Posterior cingulate gyrus (tissue), 11 donors: ENCODE measurements around the gene ELOVL6.
"Not testable (repeated sequence)": the region's sequence is repeated elsewhere in the genome, so short reads cannot be mapped to it uniquely, and the experiment has no call there.

Experiments
- DNase-seq, 10 donors: peaks; one replicate each; pipeline versions ENCODE4 v3.0.0 to v3.0.0-alpha.2; 2020 to 2021; ENCODE audit warnings: mixed read lengths in 3 of 10
- intact Hi-C: fragments of 100-400 bp; cut with DNase I; formaldehyde crosslinking; loops from one replicate; pipeline ENCODE4 v1.15.1; 2023

ELOVL6 gene

GRCh38 chr4:110197529-110198042 lies 829 bp downstream of the ELOVL6 start:
- peak; percentile 52 to 92 (median 62) for DNase-seq
- intact Hi-C loops, result loop anchor here (5.0 to 10.0 kb wide), 2 partner anchors 145 to 317 kb away; no protein-coding TSS in a partner anchor

DNA sequence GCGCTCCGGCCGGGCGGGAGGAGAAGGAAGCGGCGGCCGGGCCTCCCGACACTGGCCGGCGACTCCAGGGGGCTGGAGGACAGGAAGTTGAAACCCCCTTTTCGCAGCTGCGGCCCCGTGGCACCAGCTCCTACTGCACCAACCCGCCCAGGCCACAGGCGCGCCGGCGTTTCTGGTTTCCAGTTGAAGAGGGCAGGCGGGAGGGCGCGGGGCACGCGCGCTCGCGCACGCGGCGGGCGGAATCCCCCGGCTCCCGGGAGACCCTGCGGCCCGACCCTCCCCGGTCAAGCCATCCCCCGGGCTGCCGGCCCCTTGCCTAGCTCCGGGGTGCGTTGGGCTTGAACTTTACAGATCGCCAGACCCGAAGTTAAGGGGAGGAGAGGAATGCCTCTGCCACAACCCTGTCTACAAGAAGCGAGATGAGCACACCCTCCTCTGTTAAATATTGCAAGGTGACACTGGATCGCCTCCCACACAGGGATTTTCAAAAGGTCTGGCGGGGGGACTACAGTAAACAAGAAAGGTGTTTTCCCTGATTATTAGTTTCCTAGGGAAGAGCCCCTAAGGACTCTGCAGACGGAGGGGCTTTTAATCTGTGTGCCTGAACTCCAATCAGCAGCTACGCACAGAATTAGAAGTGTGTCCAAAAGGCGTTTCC lies 1.4 kb downstream of the ELOVL6 start:
- peak in 9 of 10 donors; percentile 40 to 90 (median 52) for DNase-seq
- intact Hi-C loops, result loop anchor here (5.0 to 10.0 kb wide), 2 partner anchors 145 to 318 kb away; no protein-coding TSS in a partner anchor

DNA sequence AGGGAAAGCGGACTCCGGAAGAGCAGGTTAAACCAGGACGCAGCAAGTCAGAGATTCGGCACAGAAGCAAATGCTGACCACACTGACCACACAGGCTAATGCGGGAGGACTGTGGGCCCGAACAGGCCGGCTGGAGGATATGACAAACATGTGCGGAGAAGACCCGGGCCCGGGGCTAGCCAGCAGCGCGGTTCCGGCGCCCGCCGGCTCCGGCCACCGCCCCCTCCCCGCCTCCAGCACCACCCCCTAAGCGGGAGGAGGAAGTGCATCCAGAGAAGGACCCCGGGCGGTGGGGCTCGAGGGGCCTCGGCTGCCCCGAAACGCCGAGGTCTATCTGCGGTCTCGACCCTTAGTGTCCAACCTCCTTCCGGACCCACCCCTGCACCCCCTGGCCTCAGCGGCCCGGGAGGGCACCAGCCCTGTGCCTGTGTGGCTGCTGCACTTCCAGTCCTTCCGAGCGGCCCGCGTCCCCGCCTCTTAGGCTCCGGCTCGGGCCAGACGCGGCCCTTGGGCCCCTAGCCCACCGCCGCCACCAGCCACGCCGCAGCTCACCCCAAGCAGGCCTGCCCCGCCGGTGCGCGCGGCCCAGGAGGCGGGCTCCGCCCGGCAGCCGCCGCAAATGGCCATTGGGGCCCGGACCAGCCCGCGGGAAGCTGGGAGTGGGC lies 2.1 kb downstream of the ELOVL6 start:
- intact Hi-C loops, result loop anchor here (5.0 to 10.0 kb wide), 2 partner anchors 144 to 318 kb away; no protein-coding TSS in a partner anchor
- DNase-seq, result peak; percentile 27 to 91 (median 48)

GRCh38 chr4:110195561-110196205 lies 2.7 kb downstream of the ELOVL6 start:
- intact Hi-C loops, result loop anchor here (5.0 to 10.0 kb wide), 2 partner anchors 143 to 319 kb away; no protein-coding TSS in a partner anchor

GRCh38 chr4:110193822-110194761 lies 4.3 kb downstream of the ELOVL6 start:
- intact Hi-C loops, result loop anchor here (10.0 kb wide), 1 partner anchor 321 kb away; no protein-coding TSS in a partner anchor
- DNase-seq, result peak; percentile 82 to 98 (median 92)

More at GRCh38 chr4:110195561-110196205, 2.7 kb downstream of the ELOVL6 start:
- DNase-seq, result no peak

- intact Hi-C loops, result loop anchor here (10.0 kb wide), 1 partner anchor 322 kb away; no protein-coding TSS in a partner anchor
- DNase-seq, result not testable (repeated sequence)
Measured at GRCh38 chr4:110193287-110193686, 5.1 kb downstream of the ELOVL6 start.

GRCh38 chr4:110190249-110190648 lies 8.2 kb downstream of the ELOVL6 start:
- DNase-seq, result no peak
- intact Hi-C loops, result loop anchor here (10.0 kb wide), 1 partner anchor 325 kb away; no protein-coding TSS in a partner anchor

DNA sequence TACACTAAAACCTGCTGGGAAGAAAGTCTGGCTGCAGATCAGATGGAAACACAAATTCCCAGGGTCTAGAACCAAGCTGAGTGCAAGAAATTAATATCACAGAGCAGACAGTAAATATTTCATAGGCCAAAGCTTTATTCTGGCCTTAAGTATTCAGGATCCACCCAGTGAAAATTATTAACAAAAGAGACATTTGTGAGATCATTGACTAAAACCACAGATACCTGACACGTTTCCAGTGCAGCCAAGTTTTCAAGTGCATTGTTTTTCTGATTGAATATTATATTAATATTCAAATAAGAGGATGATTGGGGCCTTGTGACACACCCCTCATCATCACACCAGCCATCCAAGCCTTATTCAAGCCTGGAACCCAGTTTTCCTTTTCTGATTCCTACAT lies 10.3 kb downstream of the ELOVL6 start:
- intact Hi-C loops, result no loop called here
- DNase-seq, result no peak

GRCh38 chr4:110184791-110185155 lies 13.6 kb downstream of the ELOVL6 start:
- intact Hi-C loops, result no loop called here
- no peak for DNase-seq

DNA sequence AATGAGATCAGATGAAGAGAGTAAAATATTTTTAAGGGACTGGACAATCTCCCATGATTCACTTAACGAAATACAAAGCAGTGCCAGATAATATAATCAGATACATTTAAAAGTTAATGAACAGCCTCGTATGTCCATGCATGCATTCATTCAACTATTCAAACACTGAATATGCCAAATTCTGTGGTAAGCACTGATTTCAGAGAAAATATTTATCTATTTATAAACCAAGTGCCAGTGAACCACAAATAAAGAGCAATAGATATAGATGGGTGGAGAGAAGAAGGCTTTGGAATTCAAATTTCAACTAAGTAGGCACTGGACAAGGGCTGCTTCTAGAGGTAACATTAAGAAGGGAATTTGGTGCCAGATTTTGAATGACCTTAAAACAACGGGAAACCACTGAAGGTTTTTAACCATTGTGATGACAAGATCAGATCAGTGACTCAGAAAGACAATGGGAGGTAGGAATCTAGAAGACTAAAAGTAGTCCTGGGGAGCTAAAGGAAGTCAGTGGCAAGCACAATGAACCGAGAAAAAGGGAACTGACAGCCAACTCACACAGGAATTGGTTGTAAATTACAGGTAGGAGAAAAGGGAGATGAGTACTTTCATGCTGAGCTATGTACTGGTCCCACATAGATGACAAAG lies 14.2 kb downstream of the ELOVL6 start:
- no peak for DNase-seq
- intact Hi-C loops, result no loop called here

GRCh38 chr4:110183643-110184042 lies 14.8 kb downstream of the ELOVL6 start:
- intact Hi-C loops, result no loop called here
- DNase-seq, result no peak

DNA sequence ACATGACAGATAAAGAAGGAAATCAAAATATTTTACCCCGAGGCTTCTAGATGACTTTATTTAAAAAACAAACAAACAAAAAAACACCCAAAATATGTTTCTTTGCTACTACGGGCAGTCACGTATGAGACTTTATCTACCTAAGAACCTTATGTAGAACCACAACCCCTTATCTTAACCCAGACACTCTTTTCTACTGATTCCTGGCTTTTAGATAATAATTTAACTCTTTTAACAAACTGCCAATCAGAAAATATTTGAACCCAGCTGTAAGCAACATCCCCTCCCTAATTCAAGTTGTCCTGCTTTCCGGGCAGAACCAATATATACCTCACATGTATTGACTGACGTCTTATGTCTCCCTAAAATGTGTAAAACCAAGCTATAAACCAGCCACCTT lies 15.4 kb downstream of the ELOVL6 start:
- intact Hi-C loops, result no loop called here

DNA sequence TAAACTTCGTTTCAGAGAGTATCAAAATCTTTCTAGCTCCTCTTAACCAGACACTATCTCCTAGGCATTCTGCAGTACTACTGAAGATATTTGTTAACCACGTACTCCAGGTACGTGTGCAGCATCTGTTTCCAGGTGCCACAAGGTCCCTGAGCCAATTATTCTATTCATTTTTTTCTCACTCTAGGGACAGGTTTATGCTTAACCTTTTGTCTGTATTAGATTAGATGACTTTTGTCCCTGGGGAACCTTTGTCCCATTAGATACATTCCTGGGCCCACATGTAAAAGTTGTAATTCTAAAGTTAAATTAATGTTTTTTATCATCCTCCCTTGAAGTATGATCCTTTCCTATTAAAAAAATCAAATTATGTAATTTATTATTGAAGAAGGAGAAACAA lies 16.5 kb downstream of the ELOVL6 start:
- intact Hi-C loops, result no loop called here

More for the DNA sequence above, 15.4 kb downstream of the ELOVL6 start:
- DNase-seq, result no peak

GRCh38 chr4:110175634-110176033 lies 22.8 kb downstream of the ELOVL6 start:
- intact Hi-C loops, result no loop called here
- DNase-seq, result no peak

More for the DNA sequence above, 16.5 kb downstream of the ELOVL6 start:
- no peak for DNase-seq

GRCh38 chr4:110172972-110173371 lies 25.4 kb downstream of the ELOVL6 start:
- no peak for DNase-seq
- intact Hi-C loops, result no loop called here

DNA sequence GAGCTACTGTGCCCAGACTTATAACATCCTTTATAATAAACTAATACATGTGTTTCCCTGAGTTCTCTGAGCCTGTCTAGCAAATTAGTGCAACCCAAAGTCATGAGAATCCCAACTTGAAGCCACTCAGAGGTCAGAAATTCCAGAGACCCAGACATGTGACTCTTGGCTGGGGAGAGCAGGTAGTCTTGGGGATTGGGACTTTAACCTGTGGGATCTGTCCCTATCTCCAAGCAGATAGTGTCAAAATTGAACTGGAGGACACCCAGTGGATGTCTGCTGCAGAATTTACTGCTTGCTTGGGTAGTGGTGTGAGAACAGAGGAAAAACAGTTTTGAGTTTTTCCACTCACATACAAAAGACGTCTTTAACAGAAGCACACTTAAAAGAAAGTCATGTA lies 26.4 kb downstream of the ELOVL6 start:
- no peak for DNase-seq
- intact Hi-C loops, result no loop called here

- no peak for DNase-seq
Measured at GRCh38 chr4:110170861-110171260, 27.6 kb downstream of the ELOVL6 start.

GRCh38 chr4:110165382-110166286 lies 32.8 kb downstream of the ELOVL6 start:
- intact Hi-C loops, result no loop called here
- DNase-seq, result no peak

More at GRCh38 chr4:110170861-110171260, 27.6 kb downstream of the ELOVL6 start:
- intact Hi-C loops, result no loop called here
